Fibroblast of lung (primary cell): ENCODE data around the gene COLEC12. TPM values are rescaled to one million over a fixed set of nuclear protein-coding genes. Genes with fewer than 3 reads are reported as not detected.

Source experiments
- DNase-seq, 2 donors: peaks; one replicate each; pipeline versions ENCODE4 v3.0.0 to v3.0.0-alpha.2; 2010; ENCODE audit warnings: low read depth in 2 of 2
- H2AFZ ChIP-seq: 2 replicates; pipeline ENCODE4 v1.5.1; 2012; ENCODE audit warnings: low read length, control low read depth, inconsistent platforms
- H3K27ac ChIP-seq: 2 replicates; pipeline ENCODE4 v1.5.1; 2011; ENCODE audit warnings: low read length, control low read depth; ENCODE audit not compliant: insufficient read depth
- H3K27me3 ChIP-seq: 2 replicates; pipeline ENCODE4 v1.5.1; 2011; ENCODE audit warnings: mild to moderate bottlenecking, low read length; ENCODE audit not compliant: control insufficient read depth, insufficient read depth
- H3K36me3 ChIP-seq: 2 replicates; pipeline ENCODE4 v1.5.1; 2011; ENCODE audit warnings: low read length; ENCODE audit not compliant: control insufficient read depth, insufficient read depth
- H3K4me1 ChIP-seq: 2 replicates; pipeline ENCODE4 v1.5.1; 2011; ENCODE audit warnings: low read length; ENCODE audit not compliant: control insufficient read depth, insufficient read depth; ENCODE audit errors: extremely low read depth
- H3K4me2 ChIP-seq: 2 replicates; pipeline ENCODE4 v1.5.1; 2011; ENCODE audit warnings: low read length, control low read depth; ENCODE audit not compliant: insufficient read depth; ENCODE audit errors: extremely low read depth
- H3K4me3 ChIP-seq, 4 experiments: fragments of 200-600 bp in 1 of 4; sonication (generic) in 1 of 4; replicated peaks in 1 of 4; 2 replicates each; pipeline ENCODE4 v1.5.1; 2011 to 2016; ENCODE audit warnings: low read length in 4 of 4, low read depth in 3 of 4, mild to moderate bottlenecking in 3 of 4, control low read depth in 2 of 4, inconsistent platforms in 1 of 4, mixed read lengths in 1 of 4; ENCODE audit not compliant: insufficient read depth in 1 of 4; ENCODE audit errors: control extremely low read depth in 1 of 4
- H3K79me2 ChIP-seq: 2 replicates; pipeline ENCODE4 v1.5.1; 2012; ENCODE audit warnings: mild to moderate bottlenecking, low read length, inconsistent platforms; ENCODE audit not compliant: control insufficient read depth, insufficient read depth
- H3K9ac ChIP-seq: 2 replicates; pipeline ENCODE4 v1.5.1; 2011; ENCODE audit warnings: mild to moderate bottlenecking, low read length, control low read depth; ENCODE audit not compliant: insufficient read depth
- H3K9me3 ChIP-seq: 2 replicates; pipeline ENCODE4 v1.5.1; 2012; ENCODE audit warnings: low read depth, low read length; ENCODE audit not compliant: control insufficient read depth, insufficient read depth
- H4K20me1 ChIP-seq: 2 replicates; pipeline ENCODE4 v1.5.1; 2011; ENCODE audit warnings: low read length; ENCODE audit not compliant: control insufficient read depth, insufficient read depth; ENCODE audit errors: extremely low read depth
- EZH2 ChIP-seq: IDR thresholded peaks from 2 replicates; pipeline ENCODE4 v1.5.1; 2012; ENCODE audit warnings: low read length, control low read depth, mild to moderate bottlenecking; ENCODE audit errors: missing control alignments
- polyA plus RNA-seq, 2 donors: library from polyadenylated mRNA; depleted of rRNA in 1 of 2; stranded (reverse) in 1 of 2; unstranded in 1 of 2; fragments of >200 nt; gene quantifications; 2 replicates each; pipeline ENCODE4 v1.2.1, GENCODE V29; 2011 to 2012; ENCODE audit warnings: missing spikeins in 1 of 2
- total RNA-seq: library from RNA; depleted of rRNA; stranded (reverse); fragments of >200 nt; gene quantifications from 2 replicates; pipeline ENCODE4 v1.2.1, GENCODE V29; 2014
- TF ChIP-seq, protein P1 (sequence below), 2 donors: IDR thresholded peaks in 1 of 2; conservative IDR thresholded peaks in 1 of 2; 1 replicate in 1 of 2; 2 replicates in 1 of 2; pipeline ENCODE4 v1.5.1; 2011 to 2012; ENCODE audit warnings: low read length in 2 of 2, control low read depth in 1 of 2, inconsistent platforms in 1 of 2, low read depth in 1 of 2, mild to moderate bottlenecking in 1 of 2

COLEC12 gene
- total and polyA plus RNA-seq, 2 donors (not counting 1 experiment from before 2014, with no cell fraction given): 20.0 to 24.8 TPM

DNA sequence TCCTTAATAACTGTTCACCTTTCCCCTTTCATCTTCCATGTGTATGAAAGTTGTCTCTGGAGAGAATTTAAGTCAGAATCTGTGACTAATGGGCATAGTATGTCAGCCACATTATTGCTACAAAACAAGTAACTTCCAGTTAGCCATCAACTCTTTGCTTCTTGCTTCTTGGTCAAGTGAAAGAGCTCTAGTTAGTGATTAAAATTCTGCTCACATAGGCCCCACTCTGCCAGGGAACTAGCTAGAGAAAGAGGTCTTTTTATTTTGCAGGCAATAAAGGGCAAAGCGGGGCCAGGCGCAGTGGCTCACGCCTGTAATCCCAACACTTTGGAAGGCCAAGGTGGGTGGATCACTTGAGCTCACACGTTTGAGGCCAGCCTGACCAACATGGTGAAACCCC lies 64.6 kb downstream of the COLEC12 start:
- DNase-seq: peak in 1 of 2 donors; percentile 70
- Histone ChIP-seq H3K4me2 (no peak overlapping the region), H3K36me3 (no peaks in the 10 kb centered on the region), H3K4me3 (no peak overlapping the region), H3K9ac (no peak overlapping the region), H2AFZ (no peak overlapping the region), H3K4me1 (no peaks in the 10 kb centered on the region), H3K9me3 (no peaks in the 10 kb centered on the region), H3K27ac (no peak overlapping the region), H4K20me1 (no peaks in the 10 kb centered on the region), H3K79me2 (no peaks in the 10 kb centered on the region), H3K27me3 (no peaks in the 10 kb centered on the region)
- TF ChIP-seq EZH2: no peak
- TF ChIP-seq, protein P1, sequence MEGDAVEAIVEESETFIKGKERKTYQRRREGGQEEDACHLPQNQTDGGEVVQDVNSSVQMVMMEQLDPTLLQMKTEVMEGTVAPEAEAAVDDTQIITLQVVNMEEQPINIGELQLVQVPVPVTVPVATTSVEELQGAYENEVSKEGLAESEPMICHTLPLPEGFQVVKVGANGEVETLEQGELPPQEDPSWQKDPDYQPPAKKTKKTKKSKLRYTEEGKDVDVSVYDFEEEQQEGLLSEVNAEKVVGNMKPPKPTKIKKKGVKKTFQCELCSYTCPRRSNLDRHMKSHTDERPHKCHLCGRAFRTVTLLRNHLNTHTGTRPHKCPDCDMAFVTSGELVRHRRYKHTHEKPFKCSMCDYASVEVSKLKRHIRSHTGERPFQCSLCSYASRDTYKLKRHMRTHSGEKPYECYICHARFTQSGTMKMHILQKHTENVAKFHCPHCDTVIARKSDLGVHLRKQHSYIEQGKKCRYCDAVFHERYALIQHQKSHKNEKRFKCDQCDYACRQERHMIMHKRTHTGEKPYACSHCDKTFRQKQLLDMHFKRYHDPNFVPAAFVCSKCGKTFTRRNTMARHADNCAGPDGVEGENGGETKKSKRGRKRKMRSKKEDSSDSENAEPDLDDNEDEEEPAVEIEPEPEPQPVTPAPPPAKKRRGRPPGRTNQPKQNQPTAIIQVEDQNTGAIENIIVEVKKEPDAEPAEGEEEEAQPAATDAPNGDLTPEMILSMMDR (conservative IDR thresholded peaks at IDR 0.05 in 1 of 2, IDR thresholded peaks at IDR 0.05 in 1 of 2; ENCODE audit: low read depth in 1 of 2, low read length in 2 of 2): no peak

- Histone ChIP-seq H3K9ac (no peak overlapping the region), H2AFZ (no peak overlapping the region), H3K36me3 (no peaks in the 10 kb centered on the region), H3K27ac (no peak overlapping the region), H3K79me2 (no peaks in the 10 kb centered on the region), H4K20me1 (no peaks in the 10 kb centered on the region), H3K4me3 (no peak overlapping the region), H3K4me1 (no peaks in the 10 kb centered on the region), H3K9me3 (no peaks in the 10 kb centered on the region), H3K4me2 (no peak overlapping the region), H3K27me3 (no peaks in the 10 kb centered on the region)
- peak in 1 of 2 donors; percentile 17 for DNase-seq
- no peak for TF ChIP-seq EZH2
- TF ChIP-seq, protein P1 (conservative IDR thresholded peaks at IDR 0.05 in 1 of 2, IDR thresholded peaks at IDR 0.05 in 1 of 2; ENCODE audit: low read depth in 1 of 2, low read length in 2 of 2): no peak
Measured at GRCh38 chr18:434410-434809, 66.1 kb downstream of the COLEC12 start.

DNA sequence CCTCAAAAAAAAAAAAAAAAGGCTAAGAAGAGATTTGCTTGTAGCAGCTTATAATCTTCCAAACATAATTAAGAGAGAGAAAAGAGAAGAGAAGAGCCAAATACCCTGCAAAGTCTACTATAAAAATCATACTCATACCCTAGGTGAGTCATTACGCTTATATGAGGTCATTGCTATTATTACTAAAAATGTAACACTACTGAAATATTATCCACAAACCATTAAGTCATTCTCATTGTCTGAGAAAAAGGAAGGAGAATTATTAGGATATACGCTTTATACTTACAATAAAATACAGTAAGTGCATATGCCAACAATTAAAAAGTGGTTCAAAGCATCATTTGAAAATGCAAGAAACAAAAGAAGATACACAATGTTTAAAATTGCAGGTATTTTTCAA lies 66.5 kb downstream of the COLEC12 start:
- no peak overlapping the region for H3K4me2 ChIP-seq
- H3K79me2 ChIP-seq: no peaks in the 10 kb centered on the region

More for the DNA sequence above, 66.5 kb downstream of the COLEC12 start:
- DNase-seq: peak; percentile 25 to 53
- Histone ChIP-seq H3K27ac (no peak overlapping the region), H3K4me1 (no peaks in the 10 kb centered on the region), H3K9ac (no peak overlapping the region), H4K20me1 (no peaks in the 10 kb centered on the region), H3K4me3 (no peak overlapping the region), H3K27me3 (no peaks in the 10 kb centered on the region), H2AFZ (no peak overlapping the region), H3K36me3 (no peaks in the 10 kb centered on the region), H3K9me3 (no peaks in the 10 kb centered on the region)
- TF ChIP-seq, protein P1 (conservative IDR thresholded peaks at IDR 0.05 in 1 of 2, IDR thresholded peaks at IDR 0.05 in 1 of 2; ENCODE audit: low read depth in 1 of 2, low read length in 2 of 2): no peak
- TF ChIP-seq EZH2: no peak
